CD4-positive, CD25-positive, alpha-beta regulatory T cell (primary cell): ENCODE results near the gene RPL31. TPM values are rescaled to one million over a fixed set of nuclear protein-coding genes. Genes with fewer than 3 reads are reported as not detected.
A peak's percentile ranks its signal among the peaks of the same experiment; 100 is the strongest.

Experiments
- ATAC-seq, 2 donors: fragments of 150-1000 bp; cut with Tn5 transposase; one replicate each; pipeline ENCODE4 v1.10.0; 2021; ENCODE audit warnings: low read depth in 2 of 2, moderate number of reproducible peaks in 2 of 2, moderate library complexity in 1 of 2
- DNase-seq, 3 donors: peaks; one replicate each; pipeline versions ENCODE4 v3.0.0 to v3.0.0-alpha.2; 2012 to 2022; ENCODE audit warnings: mixed read lengths in 1 of 3
- H3K27ac ChIP-seq: one replicate; pipeline ENCODE4 v1.7.0; 2013; ENCODE audit warnings: mild to moderate bottlenecking, low read length; ENCODE audit not compliant: insufficient read depth, poor library complexity, severe bottlenecking
- H3K27me3 ChIP-seq: one replicate; pipeline ENCODE4 v1.7.0; 2013; ENCODE audit warnings: low read length; ENCODE audit not compliant: control insufficient read depth, insufficient read depth
- H3K36me3 ChIP-seq: one replicate; pipeline ENCODE4 v1.7.0; 2013; ENCODE audit warnings: mild to moderate bottlenecking, low read length, moderate library complexity; ENCODE audit not compliant: control insufficient read depth, insufficient read depth
- H3K4me1 ChIP-seq: 2 replicates; pipeline ENCODE4 v1.7.0; 2013; ENCODE audit warnings: mild to moderate bottlenecking, low read length; ENCODE audit not compliant: insufficient read depth, control insufficient read depth, poor library complexity, severe bottlenecking
- H3K4me3 ChIP-seq: one replicate; pipeline ENCODE4 v1.7.0; 2013; ENCODE audit warnings: low read depth, mild to moderate bottlenecking, low read length, moderate library complexity
- H3K9me3 ChIP-seq, 2 experiments: 1 replicate in 1 of 2; 2 replicates in 1 of 2; pipeline ENCODE4 v1.7.0; 2013; ENCODE audit warnings: low read length in 2 of 2, mild to moderate bottlenecking in 1 of 2, moderate library complexity in 1 of 2; ENCODE audit not compliant: control insufficient read depth in 2 of 2
- H3K27ac Mint-ChIP-seq, 3 donors: one replicate each; pipeline ENCODE4 v1.8.0; 2020 to 2022; ENCODE audit warnings: mild to moderate bottlenecking in 3 of 3, mixed read lengths in 3 of 3, moderate library complexity in 2 of 3
- H3K27me3 Mint-ChIP-seq: one replicate; pipeline ENCODE4 v1.8.0; 2022; ENCODE audit warnings: mild to moderate bottlenecking, mixed read lengths
- H3K36me3 Mint-ChIP-seq: one replicate; pipeline ENCODE4 v1.8.0; 2020; ENCODE audit warnings: mixed read lengths
- H3K4me1 Mint-ChIP-seq, 4 donors: one replicate each; pipeline ENCODE4 v1.8.0; 2020 to 2022; ENCODE audit warnings: mixed read lengths in 4 of 4, mild to moderate bottlenecking in 1 of 4
- H3K4me3 Mint-ChIP-seq, 4 donors: one replicate each; pipeline ENCODE4 v1.8.0; 2020 to 2022; ENCODE audit warnings: mild to moderate bottlenecking in 4 of 4, mixed read lengths in 4 of 4, moderate library complexity in 3 of 4
- H3K9me3 Mint-ChIP-seq, 7 donors: one replicate each; pipeline ENCODE4 v1.8.0; 2020 to 2022; ENCODE audit warnings: mixed read lengths in 7 of 7, mild to moderate bottlenecking in 3 of 7, moderate library complexity in 2 of 7
- polyA plus RNA-seq, 4 donors: library from polyadenylated mRNA; unstranded; fragments of 300-500 nt; fragmentation: Illumina TruSeq; gene quantifications; one replicate each; pipeline ENCODE4 v1.2.3, GENCODE V29; 2021
- total RNA-seq: library from RNA; stranded (reverse); gene quantifications from one replicate; pipeline ENCODE4 v1.2.3, GENCODE V29; 2022

The RPL31 gene
- total and polyA plus RNA-seq, 5 donors from 2014 or later = 1,403 to 6,850 (median 4,481) TPM

DNA sequence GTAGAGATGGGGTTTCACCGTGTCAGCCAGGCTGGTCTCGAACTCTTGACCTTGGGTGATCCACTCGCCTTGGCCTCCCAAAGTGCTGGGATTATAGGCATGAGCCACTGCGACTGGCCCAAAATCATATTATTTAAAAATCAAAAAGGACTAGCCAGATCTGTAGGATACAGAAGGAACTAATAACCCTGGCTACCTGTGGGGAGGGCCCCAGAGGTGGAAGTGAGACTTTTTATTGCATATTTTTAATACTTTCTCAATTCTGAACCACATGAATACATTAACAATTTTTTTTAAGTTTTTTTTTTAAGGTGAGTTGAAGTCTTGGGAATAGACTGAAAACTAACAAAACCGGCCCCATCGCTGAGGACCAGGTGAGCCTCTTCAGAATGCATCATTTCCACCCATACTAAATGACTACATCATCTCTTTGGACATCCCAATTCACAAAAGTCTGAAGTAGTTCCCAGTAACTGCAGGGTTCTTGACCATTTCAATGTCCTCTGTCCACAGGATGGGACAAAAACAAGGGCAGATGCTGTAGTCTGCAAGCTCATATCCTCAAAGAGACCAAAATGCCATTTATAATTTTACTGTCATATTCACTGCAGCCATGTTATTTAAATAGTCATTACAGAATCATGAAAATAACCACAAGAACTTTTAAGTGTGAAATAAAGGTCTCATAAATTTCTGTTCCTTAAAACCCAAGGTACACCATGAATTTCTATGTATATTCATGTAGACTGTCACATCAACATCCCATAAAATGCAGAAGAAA is 21.4 kb downstream of the RPL31 start:
- Mint-ChIP-seq H3K9me3 (peaks cover 0 to 2% (median 0%) of the 10 kb centered on the region in 7 donors), H3K27me3 (no peaks in the 10 kb centered on the region), H3K4me3 (peak overlapping the region in 1 of 4 donors; percentile 27), H3K4me1 (peaks cover 0 to 2% (median 0%) of the 10 kb centered on the region in 4 donors), H3K27ac (no peak overlapping the region), H3K36me3 (peaks cover 3% of the 10 kb centered on the region)
- ATAC-seq (no peak), DNase-seq (no peak)
- no peaks in the 10 kb centered on the region for H3K4me1 ChIP-seq
- peaks cover 4% of the 10 kb centered on the region for H3K36me3 ChIP-seq
- H3K9me3 ChIP-seq = no peaks in the 10 kb centered on the region
- no peak overlapping the region for H3K4me3 ChIP-seq
- H3K27ac ChIP-seq = no peak overlapping the region
- H3K27me3 ChIP-seq = no peaks in the 10 kb centered on the region

DNA sequence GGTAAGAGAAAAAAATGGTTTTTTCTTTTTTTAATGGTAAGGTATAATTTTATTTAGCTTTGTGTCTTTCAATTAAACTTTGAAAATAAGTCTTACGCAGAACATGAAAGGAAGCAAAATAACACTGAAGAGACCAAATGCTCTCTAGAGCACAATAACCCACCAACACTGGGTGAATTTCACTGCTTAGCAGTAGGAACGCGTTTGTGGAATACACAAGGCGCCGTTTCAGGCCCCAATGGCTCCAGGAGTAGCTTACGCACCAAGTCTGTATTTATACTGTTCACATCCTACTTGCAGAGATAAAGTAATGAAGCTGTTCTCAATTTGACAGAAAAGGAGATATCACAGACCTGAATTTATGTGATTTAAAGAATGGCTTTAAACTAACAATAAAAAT is 23.5 kb downstream of the RPL31 start:
- Mint-ChIP-seq H3K9me3 (peaks cover 0 to 2% (median 0%) of the 10 kb centered on the region in 7 donors), H3K27ac (no peak overlapping the region), H3K4me3 (no peak overlapping the region), H3K27me3 (no peaks in the 10 kb centered on the region), H3K4me1 (peaks cover 0 to 2% (median 0%) of the 10 kb centered on the region in 4 donors), H3K36me3 (no peaks in the 10 kb centered on the region)
- DNase-seq = no peak
- no peak for ATAC-seq
- Histone ChIP-seq H3K27me3 (no peaks in the 10 kb centered on the region), H3K4me3 (no peak overlapping the region), H3K4me1 (no peaks in the 10 kb centered on the region), H3K9me3 (no peaks in the 10 kb centered on the region), H3K27ac (no peak overlapping the region), H3K36me3 (no peaks in the 10 kb centered on the region)

DNA sequence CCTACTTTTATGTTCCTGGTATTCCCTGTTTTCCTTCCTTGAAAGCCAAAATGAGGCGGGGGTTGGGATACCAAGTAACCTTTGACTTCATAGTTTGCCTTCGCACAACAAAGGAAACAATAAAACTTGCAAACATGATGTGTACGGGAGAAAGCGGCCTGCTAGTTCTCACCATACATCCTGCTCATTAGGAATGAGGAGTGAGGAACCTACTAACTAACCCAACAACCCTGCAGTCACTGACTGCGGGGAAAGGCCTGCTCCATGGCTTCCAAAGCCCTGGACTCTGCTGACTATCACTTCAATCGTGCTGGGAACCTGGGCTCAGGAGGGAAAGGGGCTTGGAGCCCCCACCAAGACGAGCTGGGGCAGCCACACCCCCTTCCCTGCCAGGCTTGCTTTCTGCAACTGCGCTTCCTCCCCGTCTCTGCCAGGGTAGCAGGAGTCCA is 24.2 kb downstream of the RPL31 start:
- H3K27me3 ChIP-seq = no peaks in the 10 kb centered on the region
- H3K4me3 Mint-ChIP-seq = no peak overlapping the region
- peaks cover 0 to 2% (median 0%) of the 10 kb centered on the region in 7 donors for H3K9me3 Mint-ChIP-seq
- H3K36me3 ChIP-seq = no peaks in the 10 kb centered on the region
- H3K4me1 Mint-ChIP-seq = peaks cover 0 to 2% (median 0%) of the 10 kb centered on the region in 4 donors
- H3K4me3 ChIP-seq = no peak overlapping the region
- no peak overlapping the region for H3K27ac ChIP-seq
- no peak for ATAC-seq
- H3K36me3 Mint-ChIP-seq = no peaks in the 10 kb centered on the region
- no peak for DNase-seq
- no peaks in the 10 kb centered on the region for H3K27me3 Mint-ChIP-seq
- no peak overlapping the region for H3K27ac Mint-ChIP-seq
- no peaks in the 10 kb centered on the region for H3K9me3 ChIP-seq
- H3K4me1 ChIP-seq = no peaks in the 10 kb centered on the region

DNA sequence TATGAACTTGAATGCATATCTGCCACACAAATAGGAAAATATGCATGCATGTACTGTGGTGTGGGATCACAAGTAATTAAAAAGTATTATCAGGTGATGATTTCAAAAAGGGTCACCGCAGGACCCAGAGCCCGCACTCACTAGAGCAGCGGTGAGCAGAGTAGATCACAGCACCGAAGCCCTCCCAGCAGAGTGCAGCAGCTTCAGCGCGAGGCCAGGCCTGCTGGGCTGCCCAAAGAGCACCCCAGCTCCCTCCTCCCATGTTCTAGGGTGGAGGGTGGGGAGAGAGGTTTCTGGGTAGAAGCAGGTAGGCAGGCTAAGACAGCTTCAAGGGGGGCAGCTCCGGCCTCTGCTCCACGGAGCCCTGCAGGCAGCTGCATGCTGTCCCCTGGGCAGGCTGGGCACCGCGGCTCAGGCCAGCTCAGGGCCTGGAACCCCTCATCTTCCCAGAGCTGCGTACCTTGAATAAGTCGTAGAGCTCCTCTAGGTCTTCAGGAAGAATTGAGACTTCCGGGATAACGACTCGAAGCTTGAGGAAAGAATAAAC is 24.9 kb downstream of the RPL31 start:
- ATAC-seq (no peak), DNase-seq (no peak)
- Histone ChIP-seq H3K27me3 (no peaks in the 10 kb centered on the region), H3K9me3 (no peaks in the 10 kb centered on the region), H3K36me3 (no peaks in the 10 kb centered on the region), H3K4me3 (no peak overlapping the region), H3K4me1 (no peaks in the 10 kb centered on the region), H3K27ac (no peak overlapping the region)
- no peak overlapping the region for H3K27ac Mint-ChIP-seq
- peaks cover 0 to 2% (median 0%) of the 10 kb centered on the region in 4 donors for H3K4me1 Mint-ChIP-seq
- peaks cover 0 to 2% (median 0%) of the 10 kb centered on the region in 7 donors for H3K9me3 Mint-ChIP-seq
- H3K4me3 Mint-ChIP-seq = no peak overlapping the region
- no peaks in the 10 kb centered on the region for H3K27me3 Mint-ChIP-seq
- H3K36me3 Mint-ChIP-seq = no peaks in the 10 kb centered on the region

DNA sequence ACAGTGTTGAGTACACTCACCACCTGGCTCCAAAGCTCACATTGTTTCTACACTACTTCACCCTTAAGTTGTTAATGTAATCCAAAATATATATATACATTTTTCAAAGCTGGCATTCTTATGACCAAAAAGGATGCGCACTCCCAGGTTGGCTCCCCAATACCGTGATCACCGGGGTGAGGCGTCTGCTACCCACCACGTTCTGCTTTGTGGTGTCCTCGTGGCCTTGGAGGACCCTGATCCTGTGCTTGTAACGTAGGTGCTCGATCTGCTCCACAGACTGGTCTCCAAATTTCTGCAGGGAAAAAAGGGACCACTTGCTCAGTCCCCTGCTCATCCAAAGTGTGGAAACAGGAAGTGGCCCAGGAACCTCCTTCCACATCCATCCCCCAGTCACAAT is 25.8 kb downstream of the RPL31 start:
- Mint-ChIP-seq H3K9me3 (peaks cover 0 to 2% (median 0%) of the 10 kb centered on the region in 7 donors), H3K27me3 (no peaks in the 10 kb centered on the region), H3K4me1 (peaks cover 0 to 2% (median 0%) of the 10 kb centered on the region in 4 donors), H3K27ac (no peak overlapping the region), H3K36me3 (no peaks in the 10 kb centered on the region), H3K4me3 (no peak overlapping the region)
- Histone ChIP-seq H3K4me1 (no peaks in the 10 kb centered on the region), H3K9me3 (no peaks in the 10 kb centered on the region), H3K36me3 (no peaks in the 10 kb centered on the region), H3K27me3 (no peaks in the 10 kb centered on the region), H3K27ac (no peak overlapping the region), H3K4me3 (no peak overlapping the region)
- DNase-seq (no peak), ATAC-seq (no peak)

DNA sequence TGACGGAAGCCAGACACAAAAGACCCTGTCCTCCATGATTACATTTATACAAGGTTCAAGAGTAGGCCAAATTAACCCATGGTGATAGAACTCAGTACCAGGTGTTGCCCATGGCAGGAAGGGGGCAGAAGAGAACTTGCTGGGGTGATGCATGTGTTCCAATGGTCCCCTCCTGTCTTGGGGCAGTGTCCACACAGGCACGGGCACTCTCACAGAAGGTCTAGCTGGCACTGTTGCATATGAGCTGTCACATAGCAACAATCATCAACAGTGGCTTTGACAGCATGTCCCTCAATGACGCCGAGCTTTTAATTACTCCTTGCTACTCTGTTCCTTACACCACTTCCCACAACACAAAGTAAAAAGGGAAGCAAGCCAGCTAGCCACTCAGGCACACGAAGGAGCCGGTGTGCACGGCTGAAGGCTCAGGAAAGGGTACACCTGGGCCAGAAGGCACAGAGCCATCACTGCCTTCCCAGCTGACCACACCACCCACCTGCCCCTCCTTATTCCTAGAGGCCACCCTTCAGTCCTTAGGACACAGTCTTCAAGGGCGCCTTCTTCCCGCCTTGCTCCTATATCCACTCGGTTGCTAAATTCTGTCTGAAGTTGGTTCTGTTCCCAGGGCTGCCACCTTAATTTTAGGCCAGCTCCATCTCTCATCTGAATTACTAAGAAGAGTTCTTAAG is 28.9 kb downstream of the RPL31 start:
- H3K27me3 ChIP-seq = no peaks in the 10 kb centered on the region
- H3K36me3 Mint-ChIP-seq = no peaks in the 10 kb centered on the region
- H3K27ac ChIP-seq = no peak overlapping the region
- ATAC-seq = no peak
- no peak for DNase-seq
- no peaks in the 10 kb centered on the region for H3K4me1 ChIP-seq
- H3K4me1 Mint-ChIP-seq = no peaks in the 10 kb centered on the region
- H3K27me3 Mint-ChIP-seq = no peaks in the 10 kb centered on the region
- no peaks in the 10 kb centered on the region for H3K36me3 ChIP-seq
- H3K9me3 ChIP-seq = no peaks in the 10 kb centered on the region
- no peak overlapping the region for H3K4me3 Mint-ChIP-seq
- no peaks in the 10 kb centered on the region for H3K9me3 Mint-ChIP-seq
- peak overlapping the region in 1 of 3 donors; percentile 63 for H3K27ac Mint-ChIP-seq
- H3K4me3 ChIP-seq = no peak overlapping the region

DNA sequence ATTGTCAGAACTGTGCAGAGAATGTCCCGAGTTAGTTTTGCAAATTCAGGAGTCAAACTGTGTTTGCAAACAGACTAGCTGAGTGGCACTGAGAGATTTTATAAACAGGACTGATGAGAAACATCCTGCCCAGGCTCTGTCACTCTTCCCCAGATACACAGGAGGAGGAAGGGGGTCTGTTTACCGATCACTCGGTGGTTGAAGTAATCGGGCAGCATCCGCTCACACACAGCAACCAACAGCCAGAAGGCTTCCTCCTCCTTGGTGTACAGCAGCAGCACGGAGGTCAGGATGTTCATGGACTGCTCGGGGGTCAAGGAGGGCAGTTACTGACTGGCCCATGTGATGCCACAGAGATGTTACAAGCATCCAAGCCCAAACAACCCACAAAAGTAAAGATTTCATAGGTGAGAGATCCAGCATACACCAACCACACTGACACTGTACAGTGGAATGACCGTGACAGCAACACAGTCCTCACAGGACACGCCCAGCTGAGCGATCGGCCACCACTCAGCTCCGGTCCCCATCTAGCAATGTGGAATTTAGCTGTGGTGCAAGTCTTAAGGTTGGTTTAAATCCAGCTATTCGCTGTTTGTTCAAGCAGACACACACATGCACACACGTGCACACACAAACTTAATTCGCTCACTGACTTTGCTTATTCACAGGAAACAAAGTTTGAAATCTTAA is 30.1 kb downstream of the RPL31 start:
- no peaks in the 10 kb centered on the region for H3K4me1 ChIP-seq
- no peak overlapping the region for H3K27ac ChIP-seq
- H3K27me3 Mint-ChIP-seq = no peaks in the 10 kb centered on the region
- H3K4me1 Mint-ChIP-seq = no peaks in the 10 kb centered on the region
- DNase-seq = no peak
- no peak overlapping the region for H3K4me3 ChIP-seq
- H3K36me3 Mint-ChIP-seq = no peaks in the 10 kb centered on the region
- H3K9me3 Mint-ChIP-seq = no peaks in the 10 kb centered on the region
- no peaks in the 10 kb centered on the region for H3K27me3 ChIP-seq
- no peaks in the 10 kb centered on the region for H3K9me3 ChIP-seq
- H3K27ac Mint-ChIP-seq = no peak overlapping the region
- H3K4me3 Mint-ChIP-seq = no peak overlapping the region
- ATAC-seq = no peak
- no peaks in the 10 kb centered on the region for H3K36me3 ChIP-seq
